Gastroesophageal sphincter (tissue), 3 donors: ENCODE measurements around the gene GPC3.

Source experiments
- CTCF ChIP-seq, 4 experiments: fragments of 200-600 bp in 2 of 4; fragments of 450-650 bp in 2 of 4; sonication (generic) in 1 of 4; IDR thresholded peaks; one replicate each; pipeline ENCODE4 v1.5.1; 2017 to 2019; ENCODE audit warnings: antibody characterized with exemption in 4 of 4, mild to moderate bottlenecking in 2 of 4, moderate library complexity in 2 of 4
- EP300 ChIP-seq: sonication (generic); formaldehyde crosslinking; IDR thresholded peaks from one replicate; pipeline ENCODE4 v1.6.1; 2017; ENCODE audit warnings: antibody characterized with exemption, mild to moderate bottlenecking
- POLR2A ChIP-seq, 2 donors: fragments of 450-650 bp; IDR thresholded peaks; one replicate each; pipeline ENCODE4 v1.6.1; 2017; ENCODE audit warnings: antibody characterized with exemption in 2 of 2, mild to moderate bottlenecking in 2 of 2, moderate library complexity in 1 of 2

- TF ChIP-seq CTCF (IDR thresholded peaks at IDR 0.05): no peak
- no peak for TF ChIP-seq EP300
- TF ChIP-seq POLR2A (IDR thresholded peaks at IDR 0.05): no peak
Observed at GRCh38 chrX:133745349-133745748, 240.0 kb downstream of the GPC3 start.
